GM21515 (cell line): Measurements from ENCODE around the gene UBE2K.
"Not testable (repeated sequence)": the region's sequence is repeated elsewhere in the genome, so short reads cannot be mapped to it uniquely, and the experiment has no call there.

ENCODE experiments used
- ATAC-seq: cut with Tn5 transposase; IDR thresholded peaks from one replicate; pipeline ENCODE4 v1.9.1; 2021; ENCODE audit not compliant: unreplicated experiment

Gene UBE2K

DNA sequence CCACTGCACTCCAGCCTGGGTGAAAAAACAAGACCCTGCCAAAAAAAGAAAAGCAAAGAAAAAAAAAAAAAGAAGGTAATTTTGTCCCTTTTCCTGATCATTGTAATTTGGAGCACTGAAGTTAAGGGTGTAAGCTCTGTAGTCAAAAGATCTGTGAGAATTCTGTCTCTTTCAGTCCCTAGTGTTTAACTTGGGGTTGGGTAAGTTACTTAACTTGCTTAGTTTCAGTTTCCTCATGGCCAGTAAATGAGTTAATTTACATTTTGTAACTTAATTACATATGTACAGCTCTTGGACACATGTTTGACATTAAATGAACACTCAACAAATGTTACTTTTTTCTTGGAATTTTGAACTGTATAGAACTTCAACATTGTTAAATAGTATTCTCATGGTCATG lies 10.9 kb upstream of the UBE2K start:
- no peak for ATAC-seq

DNA sequence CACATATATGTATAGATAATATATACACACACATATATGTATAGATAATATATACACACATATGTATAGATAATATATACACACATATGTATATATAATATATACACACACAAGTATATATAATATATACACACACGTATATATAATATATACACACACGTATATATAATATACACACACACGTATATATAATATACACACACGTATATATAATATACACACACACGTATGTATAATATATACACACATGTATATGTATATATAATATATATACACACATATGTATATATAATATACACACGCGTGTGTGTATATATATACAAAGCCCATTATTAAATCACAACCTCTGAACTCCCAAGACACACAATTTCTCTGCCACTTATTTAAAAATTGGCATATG lies 8.0 kb upstream of the UBE2K start:
- ATAC-seq: no peak

DNA sequence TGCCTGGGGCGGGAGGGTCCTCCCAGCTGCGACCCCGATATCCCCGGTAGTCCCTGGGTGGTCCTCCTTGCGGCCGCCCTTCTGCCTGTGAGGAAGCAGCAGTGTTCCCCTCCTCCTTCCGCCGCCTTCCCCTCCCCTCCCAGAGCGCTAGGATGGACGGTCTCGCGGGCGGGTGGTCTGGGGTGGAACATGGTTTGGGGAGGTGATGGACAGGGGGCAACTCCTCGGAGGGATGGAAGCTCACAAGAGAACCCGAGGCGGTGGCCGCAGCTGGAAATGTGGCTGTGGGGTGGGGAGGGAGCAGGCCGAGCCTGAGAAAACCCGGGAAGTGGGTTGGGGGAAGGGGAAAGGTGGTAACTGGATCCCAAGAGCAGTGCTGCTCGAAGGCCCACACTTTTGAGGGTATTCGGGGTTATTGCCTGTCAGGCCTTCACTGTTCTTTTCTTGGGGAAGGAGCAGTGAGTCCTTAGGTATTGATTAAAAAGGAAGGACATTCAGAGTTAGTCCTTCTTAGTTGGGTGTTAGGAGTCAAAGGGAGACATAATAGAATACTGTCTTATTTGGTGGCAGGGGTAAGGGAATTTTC lies 581 bp downstream of the UBE2K start:
- peak; percentile 31 for ATAC-seq

DNA sequence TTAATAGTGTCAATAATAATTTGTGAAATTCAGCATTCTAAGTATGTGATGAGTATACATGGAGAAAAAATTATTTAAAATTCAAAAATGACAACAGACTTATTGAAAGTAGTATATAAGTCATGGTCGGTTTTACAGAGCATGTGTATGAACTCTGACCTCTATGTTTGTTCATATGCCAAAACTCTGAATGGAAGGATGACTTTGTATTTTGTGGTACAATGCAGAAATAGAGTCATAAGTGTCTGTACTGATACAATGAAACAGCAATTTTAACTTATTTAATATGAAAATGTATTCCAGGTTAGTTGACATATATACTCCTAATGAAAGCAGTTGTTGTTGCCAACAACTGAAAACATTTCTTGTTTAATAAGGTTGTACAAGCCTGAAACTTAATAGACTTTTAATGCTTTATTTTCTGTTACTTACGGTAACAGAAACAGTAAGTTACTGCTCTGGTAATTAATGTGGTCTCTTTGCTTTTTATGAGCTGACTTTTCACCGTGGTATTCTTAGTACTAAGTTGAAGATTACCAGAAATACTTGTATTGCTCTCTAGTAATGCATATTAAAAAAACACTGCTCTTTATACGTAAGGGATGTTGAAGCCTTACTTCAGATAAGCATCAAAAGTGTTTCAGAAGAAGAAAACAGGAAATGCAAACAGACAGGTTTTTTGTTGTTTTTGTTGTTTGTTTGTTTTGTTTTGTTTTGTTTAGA lies 1.9 kb downstream of the UBE2K start:
- ATAC-seq: no peak

DNA sequence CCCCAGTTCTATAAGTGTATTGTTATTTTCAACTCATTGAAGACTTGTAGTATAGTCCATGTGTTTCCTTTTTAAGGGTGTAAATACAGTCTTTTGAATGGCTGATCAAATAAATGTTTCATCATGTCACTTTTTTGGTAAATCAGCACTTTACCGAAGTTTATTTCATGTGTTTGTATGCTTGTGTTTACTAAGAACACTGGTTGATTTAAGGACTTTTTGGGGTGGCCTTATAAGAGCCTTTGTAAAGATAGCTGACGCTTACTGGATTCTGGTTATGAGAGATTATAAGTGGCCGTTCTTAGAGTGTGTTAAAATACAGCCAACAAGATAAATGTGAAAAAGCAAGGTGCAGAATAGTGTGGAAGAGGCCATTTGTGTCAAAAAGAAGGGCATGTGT lies 2.6 kb downstream of the UBE2K start:
- no peak for ATAC-seq

DNA sequence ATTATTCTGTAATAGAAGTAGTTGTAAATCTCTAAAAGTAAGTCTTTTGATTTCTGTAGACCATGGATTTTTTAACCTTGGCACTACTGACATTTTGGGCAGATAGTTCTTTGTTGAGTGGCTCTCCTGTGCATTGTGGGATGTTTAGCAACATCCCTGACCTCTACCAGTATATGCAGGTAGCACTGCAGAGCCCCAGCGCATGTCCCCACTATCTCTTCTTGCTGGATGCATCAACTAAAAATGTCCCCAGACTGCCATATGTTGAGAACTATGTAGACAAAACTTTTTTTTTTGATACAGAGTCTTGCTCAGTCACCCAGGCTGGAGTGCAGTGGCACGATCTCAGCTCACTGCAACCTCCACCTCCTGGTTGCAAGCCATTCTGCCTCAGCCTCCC lies 4.8 kb downstream of the UBE2K start:
- ATAC-seq: no peak

DNA sequence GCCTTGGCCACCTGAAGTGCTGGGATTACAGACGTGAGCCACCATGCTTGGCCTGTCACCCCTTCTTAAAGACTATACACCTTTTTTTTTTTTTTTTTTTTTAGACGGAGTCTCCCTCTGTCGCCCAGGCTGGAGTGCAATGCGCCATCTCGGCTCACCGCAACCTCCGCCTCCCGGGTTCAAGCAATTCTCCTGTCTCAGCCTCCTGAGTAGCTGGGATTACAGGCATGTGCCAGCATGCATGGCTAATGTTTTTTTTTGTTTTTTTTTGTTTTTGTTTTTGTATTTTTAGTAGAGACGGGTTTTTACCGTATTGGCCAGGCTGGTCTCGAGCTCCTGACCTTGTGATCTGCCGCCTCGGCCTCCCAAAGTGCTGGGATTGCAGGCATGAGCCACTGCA lies 6.9 kb downstream of the UBE2K start:
- not testable (repeated sequence) for ATAC-seq

DNA sequence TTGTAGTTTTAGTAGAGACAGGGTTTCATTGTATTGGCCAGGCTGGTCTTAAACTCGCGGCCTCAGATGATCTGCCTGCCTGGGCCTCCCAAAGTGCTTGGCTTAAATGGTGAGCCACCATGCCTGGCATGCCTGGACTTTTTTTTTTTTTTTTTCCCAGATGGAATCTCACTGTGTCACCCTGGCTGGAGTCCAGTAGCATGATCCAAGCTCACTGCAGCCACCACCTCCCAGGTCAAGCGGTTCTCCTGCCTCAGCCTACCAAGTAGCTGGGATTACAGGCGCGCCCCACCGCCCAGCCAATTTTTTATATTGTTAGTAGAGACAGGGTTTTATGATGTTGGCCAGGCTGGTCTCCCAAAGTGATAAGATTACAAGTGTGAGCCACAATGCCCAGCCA lies 8.4 kb downstream of the UBE2K start:
- ATAC-seq: no peak

DNA sequence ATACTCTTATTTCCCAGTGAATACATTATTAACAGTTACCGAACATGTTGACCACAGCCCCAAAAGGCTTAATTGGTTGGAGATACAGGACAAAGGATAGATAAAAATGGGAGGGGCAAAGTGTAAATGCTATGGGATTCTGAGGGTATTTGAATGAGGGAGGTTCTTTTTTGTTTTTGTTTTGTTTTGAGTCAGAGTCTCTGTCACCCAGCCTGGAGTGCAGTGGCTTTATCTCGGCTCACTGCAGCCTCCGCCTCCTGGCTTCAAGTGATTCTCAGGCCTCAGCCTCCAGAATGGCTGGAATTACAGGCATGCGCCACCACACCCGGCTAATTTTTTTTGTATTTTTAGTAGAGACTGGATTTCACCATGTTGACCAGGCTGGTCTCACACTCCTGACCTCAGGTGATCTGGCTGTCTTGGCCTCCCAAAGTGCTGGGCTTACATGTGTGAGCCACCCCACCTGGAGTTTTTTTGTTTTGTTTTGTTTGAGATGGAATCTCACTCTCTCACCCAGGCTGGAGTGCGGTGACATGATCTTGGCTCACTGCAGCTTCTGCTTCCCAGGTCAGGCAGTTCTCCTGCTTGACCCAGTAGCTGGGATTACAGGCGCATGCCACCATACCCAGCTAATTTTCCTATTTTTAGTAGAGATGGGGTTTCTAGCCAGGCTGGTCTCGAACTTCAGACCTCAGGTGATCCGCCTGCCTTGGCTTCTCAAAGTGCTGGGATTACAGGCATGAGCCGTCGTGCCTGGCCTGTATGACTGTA lies 9.0 kb downstream of the UBE2K start:
- ATAC-seq: no peak

DNA sequence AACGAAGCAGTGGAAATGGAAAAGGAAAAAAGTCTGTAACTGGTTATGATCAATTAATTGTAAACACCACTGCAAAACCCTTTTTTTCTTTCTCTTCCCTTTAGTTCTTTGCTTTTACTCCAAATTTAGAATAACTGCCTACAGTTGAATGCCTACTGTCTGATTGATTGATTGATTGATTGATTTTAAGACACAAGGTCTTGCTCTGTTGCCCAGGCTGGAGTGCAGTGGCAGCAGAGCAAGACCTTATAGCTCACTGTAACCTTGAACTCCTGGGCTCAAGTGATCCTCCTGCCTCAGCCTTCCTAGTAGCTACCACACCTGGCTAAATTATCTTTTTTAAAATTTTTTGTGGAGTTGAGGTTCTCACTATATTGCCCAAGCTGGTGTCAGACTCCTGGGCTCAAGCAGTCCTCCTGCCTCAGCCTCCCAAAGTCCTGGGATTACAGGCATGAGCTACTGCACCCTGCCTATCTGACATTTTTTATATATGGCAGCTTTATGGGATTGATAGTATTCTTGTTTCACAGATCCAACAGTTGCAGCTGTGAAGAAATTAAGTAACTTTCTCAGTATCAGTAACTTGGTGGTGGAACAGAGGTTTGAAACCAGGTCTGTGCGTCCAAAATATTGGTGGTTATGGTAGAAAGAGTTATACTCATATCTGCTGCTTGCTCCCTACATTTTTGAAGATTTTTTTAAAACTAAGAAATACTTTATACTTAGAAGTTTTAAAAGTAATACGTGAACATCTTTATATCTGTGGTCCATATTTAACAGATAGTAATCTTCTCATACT lies 12.4 kb downstream of the UBE2K start:
- ATAC-seq: peak; percentile 46

DNA sequence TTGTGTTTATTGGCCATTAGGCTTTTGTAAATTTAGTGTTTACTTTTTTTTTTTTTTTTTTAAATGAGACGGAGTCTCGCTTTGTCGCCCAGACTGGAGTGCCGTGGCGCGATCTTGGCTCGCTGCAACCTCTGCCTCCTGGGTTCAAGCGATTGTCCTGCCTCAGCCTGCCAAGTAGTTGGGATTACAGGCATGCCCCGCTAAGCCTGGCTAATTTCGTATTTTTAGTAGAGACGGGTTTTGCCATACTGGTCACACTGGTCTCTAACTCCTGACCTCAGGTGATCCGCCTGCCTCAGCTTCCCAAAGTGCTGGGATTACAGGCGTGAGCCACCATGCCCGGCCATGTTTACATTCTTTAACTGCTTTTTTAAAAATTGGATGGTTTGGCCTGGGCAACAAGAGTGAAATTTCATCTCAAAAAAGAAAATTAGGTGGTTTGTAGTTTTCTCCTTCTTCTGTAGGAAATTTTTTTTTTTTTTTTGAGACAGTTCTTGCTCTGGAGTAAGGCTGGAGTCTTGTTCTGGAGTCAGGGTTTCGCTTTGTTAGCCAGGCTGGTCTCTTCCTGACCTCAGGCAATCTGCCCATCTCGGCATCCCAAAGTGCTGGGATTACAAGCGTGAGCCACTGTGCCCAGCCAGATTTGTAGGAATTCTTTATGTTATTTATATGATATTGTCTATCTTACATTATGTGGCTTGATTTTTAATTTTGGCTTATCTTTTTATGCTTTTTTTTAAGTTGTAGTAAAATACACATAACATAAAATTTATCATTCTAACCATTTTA lies 15.1 kb downstream of the UBE2K start:
- ATAC-seq: no peak

DNA sequence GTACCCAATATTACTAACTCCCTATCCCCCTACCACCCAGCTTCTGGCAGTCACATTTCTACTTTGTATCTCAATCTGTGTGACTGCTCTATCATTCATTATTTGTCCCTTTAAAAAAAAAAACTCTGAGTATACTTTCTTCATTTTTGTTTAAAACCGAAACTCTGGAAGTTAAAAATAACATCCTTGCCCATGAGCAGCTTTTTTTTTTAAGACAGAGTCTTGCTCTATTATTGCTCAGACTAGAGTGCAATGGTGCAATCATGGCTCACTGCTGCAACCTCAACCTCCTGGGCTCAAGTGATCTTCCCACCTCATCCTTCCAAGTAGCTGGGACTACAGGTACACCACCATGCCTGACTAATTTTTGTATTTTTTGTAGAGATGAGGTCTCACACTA lies 15.8 kb downstream of the UBE2K start:
- ATAC-seq: no peak

DNA sequence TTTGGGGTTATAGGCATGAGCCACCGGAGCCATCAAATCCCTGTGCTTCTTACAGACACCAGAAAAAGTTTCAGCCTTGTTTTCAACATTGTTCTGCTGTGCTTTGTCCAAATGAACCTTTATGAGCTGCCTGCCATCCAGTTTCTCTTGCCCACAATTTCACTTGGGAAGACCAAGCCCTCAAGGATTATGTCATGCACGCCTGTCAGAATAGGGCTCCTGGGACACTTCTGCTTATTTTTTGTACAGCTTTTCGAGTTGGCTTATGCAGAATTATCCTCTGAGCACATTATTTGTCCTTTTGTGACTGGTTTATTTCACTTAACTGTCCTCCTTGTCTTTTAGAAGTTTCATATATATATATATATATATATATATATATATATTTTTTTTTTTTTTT lies 16.2 kb downstream of the UBE2K start:
- ATAC-seq: no peak

DNA sequence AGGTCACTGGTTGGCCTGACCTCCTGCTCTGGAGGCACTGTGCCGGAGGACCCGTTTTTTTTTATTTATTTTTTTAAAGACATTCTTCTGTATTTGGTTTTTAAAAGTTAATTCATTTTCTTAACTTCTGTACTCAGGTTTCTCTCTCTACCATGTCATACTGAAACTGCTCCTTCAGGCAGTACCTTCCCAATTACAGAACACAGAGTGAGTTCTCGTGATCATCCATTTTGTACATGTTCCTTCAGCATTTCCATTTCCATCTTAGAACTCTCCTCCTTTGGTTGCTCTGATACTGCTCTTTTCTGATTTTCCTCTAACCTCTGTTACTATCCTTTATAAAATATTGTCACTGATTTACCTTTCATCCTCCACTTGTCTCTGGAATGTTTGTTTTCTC lies 17.9 kb downstream of the UBE2K start:
- ATAC-seq: no peak

DNA sequence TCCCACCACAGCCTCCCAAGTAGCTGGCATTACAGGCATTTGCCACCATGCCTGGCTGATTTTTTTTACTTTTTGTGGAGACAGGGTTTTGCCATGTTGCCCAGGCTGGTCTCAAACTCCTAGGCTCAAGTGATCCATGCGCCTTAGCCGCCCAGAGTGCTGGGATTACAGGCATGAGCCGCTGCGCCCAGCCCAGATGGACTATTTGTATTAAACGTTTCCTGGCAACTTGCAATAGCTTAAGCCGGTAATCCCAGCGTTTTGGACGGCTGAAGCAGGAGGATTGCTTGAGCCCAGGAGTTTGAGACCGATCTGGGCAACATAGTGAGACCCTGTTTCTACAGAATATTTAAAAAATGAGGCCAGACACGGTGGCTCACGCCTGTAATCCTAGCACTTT lies 18.4 kb downstream of the UBE2K start:
- no peak for ATAC-seq

DNA sequence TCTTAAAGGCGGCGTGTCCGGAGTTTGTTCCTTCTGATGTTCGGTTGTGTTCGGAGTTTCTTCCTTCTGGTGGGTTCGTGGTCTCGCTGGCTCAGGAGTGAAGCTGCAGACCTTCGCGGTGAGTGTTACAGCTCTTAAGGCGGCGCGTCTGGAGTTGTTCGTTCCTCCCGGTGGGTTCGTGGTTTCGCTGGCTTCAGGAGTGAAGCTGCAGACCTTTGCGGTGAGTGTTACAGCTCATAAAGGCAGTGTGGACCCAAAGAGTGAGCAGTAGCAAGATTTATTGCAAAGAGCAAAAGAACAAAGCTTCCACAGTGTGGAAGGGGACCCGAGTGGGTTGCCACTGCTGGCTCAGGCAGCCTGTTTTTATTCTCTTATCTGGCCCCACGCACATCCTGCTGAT lies 19.8 kb downstream of the UBE2K start:
- not testable (repeated sequence) for ATAC-seq

DNA sequence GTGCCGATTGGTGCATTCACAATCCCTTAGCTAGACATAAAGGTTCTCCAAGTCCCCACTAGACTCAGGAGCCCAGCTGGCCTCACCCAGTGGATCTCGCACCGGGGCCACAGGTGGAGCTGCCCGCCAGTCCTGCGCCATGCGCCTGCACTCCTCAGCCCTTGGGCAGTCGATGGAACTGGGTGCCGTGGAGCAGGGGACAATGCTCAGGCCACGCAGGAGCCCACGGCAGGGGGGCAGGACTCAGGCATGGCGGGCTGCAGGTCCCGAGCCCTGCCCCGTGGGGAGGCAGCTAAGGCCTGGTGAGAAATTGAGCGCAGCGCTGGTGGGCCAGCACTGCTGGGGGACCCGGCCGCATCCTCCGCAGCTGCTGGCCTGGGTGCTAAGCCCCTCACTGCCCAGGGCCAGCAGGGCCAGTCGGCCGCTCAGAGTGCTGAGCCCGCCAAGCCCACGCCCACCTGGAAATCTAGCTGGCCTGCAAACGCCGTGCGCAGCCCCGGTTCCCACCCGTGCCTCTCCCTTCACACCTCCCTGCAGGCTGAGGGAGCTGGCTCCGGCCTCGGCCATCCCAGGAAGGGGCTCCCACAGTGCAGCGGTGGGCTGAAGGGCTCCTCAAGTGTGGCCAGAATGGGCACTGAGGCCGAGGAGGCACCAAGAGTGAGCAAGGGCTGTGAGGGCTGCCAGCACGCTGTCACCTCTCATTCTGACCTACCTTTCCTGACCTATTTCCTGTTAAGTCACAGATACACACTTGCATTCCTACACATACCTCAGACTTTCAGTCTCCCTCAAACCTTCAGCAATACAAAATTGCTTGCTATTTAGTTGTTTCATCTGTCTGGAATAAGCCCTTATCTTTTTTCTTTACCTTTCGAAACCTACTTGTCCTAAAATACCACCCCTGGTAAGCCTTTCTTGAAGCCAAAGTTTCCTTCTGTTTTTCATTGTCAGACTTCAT lies 20.7 kb downstream of the UBE2K start:
- ATAC-seq: no peak

DNA sequence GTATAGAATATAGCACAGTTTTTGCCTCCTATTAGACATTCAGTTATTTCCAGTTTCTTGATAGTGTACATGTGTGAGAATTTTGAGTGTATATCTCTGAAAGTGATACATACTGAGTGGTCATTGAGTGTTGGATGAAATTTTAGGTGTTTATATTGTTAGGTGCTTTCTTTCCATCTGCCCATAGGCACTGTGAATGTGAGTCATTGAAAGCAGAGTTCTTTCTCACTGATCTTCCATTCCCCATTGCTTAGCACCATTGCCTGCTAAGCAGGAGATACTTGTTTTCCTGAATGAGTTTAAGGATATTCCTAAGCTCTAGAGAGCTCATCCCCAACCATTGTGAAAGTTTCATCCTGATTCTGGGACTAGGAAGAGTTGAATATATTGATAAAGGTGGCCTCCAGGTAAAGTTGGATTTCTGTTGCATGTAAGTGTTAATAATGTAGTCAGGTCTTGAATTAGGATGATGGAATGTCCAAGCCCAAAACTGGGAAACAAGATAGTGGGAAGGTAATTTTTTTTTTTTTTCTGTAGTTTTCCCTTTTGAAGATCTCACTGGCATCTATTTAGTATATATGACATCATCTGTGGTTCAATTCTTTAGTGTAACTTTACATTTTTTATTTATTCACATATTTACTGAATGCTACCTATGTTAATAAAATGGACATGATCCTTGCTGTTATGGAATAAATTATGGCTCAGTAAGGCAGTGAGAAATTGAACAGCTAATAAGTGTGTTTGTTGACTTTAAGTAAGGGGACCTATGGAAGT lies 22.1 kb downstream of the UBE2K start:
- ATAC-seq: no peak

DNA sequence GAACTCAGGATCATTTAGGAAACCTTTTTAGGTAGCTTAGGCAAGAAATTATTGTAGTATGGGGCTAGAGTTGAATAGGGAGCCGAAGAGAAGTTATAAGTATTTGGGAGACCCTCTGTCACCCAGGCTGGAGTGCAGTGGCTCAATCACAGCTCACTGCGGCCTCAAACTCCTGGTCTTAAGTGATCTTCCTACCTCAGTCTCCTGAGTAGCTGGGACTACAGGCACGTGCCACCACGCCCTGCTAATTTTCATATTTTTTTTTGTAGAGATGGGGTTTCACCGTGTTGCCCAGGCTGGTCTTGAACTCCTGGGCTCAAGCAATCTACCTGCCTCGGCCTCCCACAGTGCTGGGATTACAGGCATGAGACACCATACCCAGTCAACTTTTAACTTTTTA lies 23.3 kb downstream of the UBE2K start:
- not testable (repeated sequence) for ATAC-seq
